ENCODE data around the gene ITSN2. TPM values are rescaled to one million over a fixed set of nuclear protein-coding genes. Genes with fewer than 3 reads are reported as not detected.
A peak's percentile ranks its signal among the peaks of the same experiment; 100 is the strongest.

Gene ITSN2
- total and polyA plus RNA-seq, 12 donors, result 35.1 to 108 (median 59.8) TPM

DNA sequence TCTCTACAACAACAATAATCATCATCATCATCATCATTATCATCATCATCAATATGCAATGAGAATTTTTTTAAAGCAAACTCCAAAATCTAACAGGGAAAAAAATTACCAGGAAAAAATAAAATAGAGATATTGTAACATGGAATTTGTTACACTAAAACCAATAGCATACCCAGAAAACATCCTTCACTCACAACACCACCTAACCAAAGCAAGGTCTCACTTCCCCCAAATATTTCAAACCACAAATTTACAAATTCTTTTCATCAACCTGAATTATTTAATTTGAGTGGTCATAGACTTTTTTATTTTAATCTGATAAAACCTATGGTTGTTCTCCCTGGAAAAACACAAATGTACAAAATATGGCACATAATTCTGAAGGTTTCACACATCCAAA lies 11.2 kb downstream of the ITSN2 start:
- Histone ChIP-seq H3K27me3 (no peaks in the 10 kb centered on the region), H3K36me3 (replicated peaks in 1 of 2) (no peaks in the 10 kb centered on the region), H3K4me1 (replicated peaks in 1 of 2) (peaks cover 7 to 52% of the 10 kb centered on the region in 2 donors), H3K9me3 (replicated peaks in 1 of 3) (no peaks in the 10 kb centered on the region), H3K27ac (no peak overlapping the region), H3K4me3 (no peak overlapping the region)
- intact Hi-C loops (cut with DNase I), result no loop called here
- TF ChIP-seq, protein P1, sequence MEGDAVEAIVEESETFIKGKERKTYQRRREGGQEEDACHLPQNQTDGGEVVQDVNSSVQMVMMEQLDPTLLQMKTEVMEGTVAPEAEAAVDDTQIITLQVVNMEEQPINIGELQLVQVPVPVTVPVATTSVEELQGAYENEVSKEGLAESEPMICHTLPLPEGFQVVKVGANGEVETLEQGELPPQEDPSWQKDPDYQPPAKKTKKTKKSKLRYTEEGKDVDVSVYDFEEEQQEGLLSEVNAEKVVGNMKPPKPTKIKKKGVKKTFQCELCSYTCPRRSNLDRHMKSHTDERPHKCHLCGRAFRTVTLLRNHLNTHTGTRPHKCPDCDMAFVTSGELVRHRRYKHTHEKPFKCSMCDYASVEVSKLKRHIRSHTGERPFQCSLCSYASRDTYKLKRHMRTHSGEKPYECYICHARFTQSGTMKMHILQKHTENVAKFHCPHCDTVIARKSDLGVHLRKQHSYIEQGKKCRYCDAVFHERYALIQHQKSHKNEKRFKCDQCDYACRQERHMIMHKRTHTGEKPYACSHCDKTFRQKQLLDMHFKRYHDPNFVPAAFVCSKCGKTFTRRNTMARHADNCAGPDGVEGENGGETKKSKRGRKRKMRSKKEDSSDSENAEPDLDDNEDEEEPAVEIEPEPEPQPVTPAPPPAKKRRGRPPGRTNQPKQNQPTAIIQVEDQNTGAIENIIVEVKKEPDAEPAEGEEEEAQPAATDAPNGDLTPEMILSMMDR (IDR thresholded peaks at IDR 0.05), result no peak
- TF ChIP-seq POLR2A (IDR thresholded peaks at IDR 0.05), result no peak
- no peak for DNase-seq

DNA sequence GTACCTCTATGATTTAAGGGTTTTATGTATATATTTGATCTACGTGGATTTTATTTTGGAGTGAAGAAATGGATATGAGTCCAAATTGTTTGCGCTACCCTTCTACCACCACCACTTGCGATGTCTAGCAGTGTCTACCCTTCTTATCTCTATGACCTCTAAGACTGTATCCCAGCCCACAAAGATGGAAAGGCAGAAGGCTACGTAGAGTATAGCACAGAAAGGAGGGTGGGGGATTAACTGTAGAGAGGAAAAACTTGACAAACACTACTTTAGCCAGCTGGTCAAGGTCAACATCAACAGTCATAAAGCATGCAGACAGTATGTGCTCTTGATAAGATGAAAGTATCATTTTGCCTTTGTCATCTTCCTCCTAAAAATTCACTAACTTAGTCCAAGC lies 14.4 kb downstream of the ITSN2 start:
- 55 to 78% (median 71%) methylated on average over 4 of the region's 4 CpGs for WGBS, 4 donors
- Histone ChIP-seq H3K4me1 (replicated peaks in 1 of 2) (peaks cover 8 to 48% of the 10 kb centered on the region in 2 donors), H3K4me3 (no peak overlapping the region), H3K36me3 (replicated peaks in 1 of 2) (no peaks in the 10 kb centered on the region), H3K27me3 (no peaks in the 10 kb centered on the region), H3K27ac (no peak overlapping the region), H3K9me3 (replicated peaks in 1 of 3) (no peaks in the 10 kb centered on the region)
- intact Hi-C loops (cut with DNase I), result no loop called here
- no peak for DNase-seq
- TF ChIP-seq, protein P1 (IDR thresholded peaks at IDR 0.05), result no peak
- no peak for TF ChIP-seq POLR2A (IDR thresholded peaks at IDR 0.05)

DNA sequence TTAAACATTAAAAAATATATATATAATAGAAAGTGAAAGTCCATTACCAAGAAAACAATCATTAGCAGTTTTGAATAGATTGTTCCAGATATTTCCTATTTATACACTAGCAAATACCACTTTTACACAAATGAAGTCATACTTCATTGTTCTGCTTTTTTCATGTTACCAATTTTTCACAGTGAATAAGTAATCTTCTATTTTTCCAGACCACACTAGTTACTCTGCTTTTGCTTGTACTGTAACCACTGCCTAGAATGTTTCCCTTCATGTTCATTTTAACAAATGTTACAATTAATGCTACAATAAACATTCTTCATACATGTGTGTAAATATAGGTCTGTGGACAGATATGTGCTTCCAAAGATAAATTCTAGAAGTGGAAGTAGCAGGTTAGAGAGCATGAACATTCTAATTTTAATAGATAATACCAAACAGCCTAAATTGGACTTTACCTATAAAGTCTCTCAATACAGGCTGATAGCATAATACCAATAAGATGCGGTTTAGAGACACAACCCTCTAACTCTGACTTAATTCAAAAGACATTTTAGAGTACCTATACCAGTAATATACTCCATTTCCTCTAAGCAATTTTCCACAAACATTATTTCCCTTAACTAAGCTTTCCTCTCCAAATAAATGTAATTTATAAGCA lies 17.0 kb downstream of the ITSN2 start:
- H3K36me3 ChIP-seq (replicated peaks in 1 of 2), result no peaks in the 10 kb centered on the region
- H3K4me3 ChIP-seq, result no peak overlapping the region
- H3K27ac ChIP-seq, result no peak overlapping the region
- intact Hi-C loops (cut with DNase I), result no loop called here
- no peak for DNase-seq
- peaks cover 8 to 63% of the 10 kb centered on the region in 2 donors for H3K4me1 ChIP-seq (replicated peaks in 1 of 2)
- WGBS, 4 donors, result 83 to 100% (median 91%) methylated on average over 1 of the region's 1 CpG
- H3K27me3 ChIP-seq, result no peaks in the 10 kb centered on the region
- TF ChIP-seq, protein P1 (IDR thresholded peaks at IDR 0.05), result no peak
- no peaks in the 10 kb centered on the region for H3K9me3 ChIP-seq (replicated peaks in 1 of 3)

DNA sequence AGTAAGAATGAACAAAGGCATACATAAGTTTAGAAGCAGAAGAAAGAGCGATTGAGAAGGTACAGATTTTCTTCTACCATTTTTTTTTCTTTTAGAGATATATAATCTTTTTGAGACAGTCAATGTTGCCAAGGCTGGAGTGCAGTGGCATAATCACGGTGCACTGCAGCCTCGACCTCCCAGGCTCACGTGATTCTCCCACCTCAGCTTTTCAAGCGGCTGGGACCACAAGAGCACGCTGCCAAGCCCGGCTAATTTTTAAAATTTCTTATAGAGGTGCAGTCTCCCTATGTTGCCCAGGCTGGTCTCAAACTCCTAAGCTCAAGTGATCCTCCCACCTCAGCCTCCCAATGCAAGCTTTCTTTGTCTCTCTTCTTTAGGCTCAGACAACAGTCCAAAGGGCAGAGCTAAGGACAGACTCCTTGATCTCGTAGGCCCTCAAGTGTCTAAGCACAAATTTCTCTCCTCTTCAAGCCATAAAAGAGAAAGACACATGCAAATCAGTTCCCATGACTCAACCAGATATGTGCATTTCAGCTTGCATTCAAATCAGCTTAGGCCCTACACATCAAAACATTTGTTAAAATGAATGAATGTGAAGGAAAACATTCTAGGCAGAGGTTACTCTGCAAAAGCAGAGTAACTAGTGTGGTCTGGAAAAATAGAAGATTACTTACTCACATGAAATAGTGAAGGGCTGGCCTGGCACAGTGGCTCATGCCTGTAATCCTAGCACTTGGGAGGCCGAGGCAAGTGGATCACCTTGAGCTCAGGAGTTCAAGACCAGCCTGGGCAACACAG lies 18.0 kb downstream of the ITSN2 start:
- no peak for TF ChIP-seq POLR2A (IDR thresholded peaks at IDR 0.05)
- TF ChIP-seq, protein P1 (IDR thresholded peaks at IDR 0.05), result no peak
- H3K36me3 ChIP-seq (replicated peaks in 1 of 2), result no peaks in the 10 kb centered on the region
- no peak for DNase-seq
- peak overlapping the region in 1 of 5 donors; percentile 31 for H3K27ac ChIP-seq
- WGBS, 4 donors, result 79 to 95% (median 89%) methylated on average over 9 of the region's 9 CpGs
- intact Hi-C loops (cut with DNase I), result no loop called here
- H3K27me3 ChIP-seq, result no peaks in the 10 kb centered on the region
- no peaks in the 10 kb centered on the region for H3K9me3 ChIP-seq (replicated peaks in 1 of 3)
- H3K4me3 ChIP-seq, result no peak overlapping the region
- peaks cover 8 to 73% of the 10 kb centered on the region in 2 donors for H3K4me1 ChIP-seq (replicated peaks in 1 of 2)
